ENCODE measurements around the gene TPRN. TPM values are rescaled to one million over a fixed set of nuclear protein-coding genes. Genes with fewer than 3 reads are reported as not detected.

Gene TPRN
- total RNA-seq, 1 experiment from 2014 or later: 37.7 TPM

DNA sequence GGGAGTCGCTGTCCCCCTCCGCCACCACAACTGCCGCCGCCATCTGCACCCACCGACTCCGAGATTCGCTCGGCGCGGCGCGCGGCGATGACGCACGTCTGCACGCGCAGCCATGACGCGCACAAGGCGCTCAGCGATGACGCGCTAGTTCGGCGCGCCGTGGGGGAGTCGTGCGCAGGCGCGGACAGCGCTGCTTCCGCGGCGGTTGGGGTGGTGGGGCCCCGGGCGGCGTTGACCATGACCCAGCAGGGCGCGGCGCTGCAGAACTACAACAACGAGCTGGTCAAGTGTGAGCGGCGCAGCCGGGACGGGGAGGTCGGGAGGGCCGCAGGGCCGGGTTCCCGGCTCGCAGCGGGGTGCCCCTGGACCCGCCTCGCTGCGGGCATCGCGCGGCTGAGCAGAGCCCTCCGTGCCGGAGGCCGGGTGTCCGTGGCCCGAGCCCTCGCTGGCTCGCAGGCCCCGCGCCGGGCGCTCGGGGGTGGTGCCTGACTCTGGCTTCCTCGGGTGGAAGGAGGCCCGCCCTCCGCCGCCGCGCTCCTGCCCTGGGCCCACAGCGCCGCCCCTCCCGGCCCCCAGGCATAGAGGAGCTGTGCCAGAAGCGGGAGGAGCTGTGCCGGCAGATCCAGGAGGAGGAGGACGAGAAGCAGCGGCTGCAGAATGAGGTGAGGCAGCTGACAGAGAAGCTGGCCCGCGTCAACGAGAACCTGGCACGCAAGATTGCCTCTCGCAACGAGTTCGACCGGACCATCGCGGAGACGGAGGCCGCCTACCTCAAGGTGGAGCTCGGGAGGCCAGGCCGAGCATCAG is 11.8 kb downstream of the TPRN start, which contains the start of the genes ANAPC2 and SSNA1:
TSS of gene ANAPC2 (minus strand) at position 71 of the 807 bp plus-strand sequence. CDS start at position 43, 28 bp downstream.
TSS of gene SSNA1 (plus strand) at position 187 of the 807 bp plus-strand sequence. CDS start at position 238, 51 bp downstream.
- Mint-ChIP-seq H3K4me1 (ENCODE audit: low read depth, unreplicated experiment) (peaks cover 20% of the 10 kb centered on the region), H3K36me3 (ENCODE audit: insufficient read depth, unreplicated experiment) (peaks cover 43% of the 10 kb centered on the region), H3K27ac (ENCODE audit: unreplicated experiment) (peak within 1 kb of the TSS; percentile 93), H3K4me3 (ENCODE audit: unreplicated experiment) (peak within 1 kb of the TSS; percentile 98), H3K27me3 (ENCODE audit: insufficient read depth, unreplicated experiment) (no peaks in the 10 kb centered on the region), H3K9me3 (ENCODE audit: unreplicated experiment) (no peaks in the 10 kb centered on the region)
- intact Hi-C loops (cut with micrococcal nuclease; ENCODE audit: unreplicated experiment): loop anchor here (1.0 to 2.0 kb wide), 3 partner anchors 12 to 38 kb away; partner anchors contain the start of genes RNF224 and TPRN
- CTCF ChIA-PET: interaction anchor here (0.5 to 3.0 kb wide), 23 partner anchors 10 to 160 kb away, joined by 3 to 22 read pairs (median 6); partner anchors contain the start of genes LRRC26, MAN1B1, RNF224 and SAPCD2
- H3K9me3 ChIP-seq: no peaks in the 10 kb centered on the region
- peaks cover 16% of the 10 kb centered on the region for H3K4me1 ChIP-seq
- POLR2A ChIA-PET: interaction anchor here (0.5 to 1.8 kb wide), 19 partner anchors 10 to 460 kb away, joined by 3 to 21 read pairs (median 3); partner anchors contain the start of genes LRRC26, MAN1B1, NELFB and RNF208
- peak within 1 kb of the TSS; percentile 96 for H3K4me3 ChIP-seq (ENCODE audit: low read depth, low read length)
- TF ChIP-seq, protein P1, sequence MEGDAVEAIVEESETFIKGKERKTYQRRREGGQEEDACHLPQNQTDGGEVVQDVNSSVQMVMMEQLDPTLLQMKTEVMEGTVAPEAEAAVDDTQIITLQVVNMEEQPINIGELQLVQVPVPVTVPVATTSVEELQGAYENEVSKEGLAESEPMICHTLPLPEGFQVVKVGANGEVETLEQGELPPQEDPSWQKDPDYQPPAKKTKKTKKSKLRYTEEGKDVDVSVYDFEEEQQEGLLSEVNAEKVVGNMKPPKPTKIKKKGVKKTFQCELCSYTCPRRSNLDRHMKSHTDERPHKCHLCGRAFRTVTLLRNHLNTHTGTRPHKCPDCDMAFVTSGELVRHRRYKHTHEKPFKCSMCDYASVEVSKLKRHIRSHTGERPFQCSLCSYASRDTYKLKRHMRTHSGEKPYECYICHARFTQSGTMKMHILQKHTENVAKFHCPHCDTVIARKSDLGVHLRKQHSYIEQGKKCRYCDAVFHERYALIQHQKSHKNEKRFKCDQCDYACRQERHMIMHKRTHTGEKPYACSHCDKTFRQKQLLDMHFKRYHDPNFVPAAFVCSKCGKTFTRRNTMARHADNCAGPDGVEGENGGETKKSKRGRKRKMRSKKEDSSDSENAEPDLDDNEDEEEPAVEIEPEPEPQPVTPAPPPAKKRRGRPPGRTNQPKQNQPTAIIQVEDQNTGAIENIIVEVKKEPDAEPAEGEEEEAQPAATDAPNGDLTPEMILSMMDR (IDR thresholded peaks at IDR 0.05; ENCODE audit: insufficient read depth in 1 of 2, low read depth in 1 of 2, low read length in 1 of 2, severe bottlenecking in 1 of 2, unreplicated experiment in 1 of 2): peak; percentile 38 to 56
- peaks cover 3% of the 10 kb centered on the region for H3K36me3 ChIP-seq (ENCODE audit: control insufficient read depth, insufficient read depth, low read length)
- no peaks in the 10 kb centered on the region for H3K27me3 ChIP-seq (replicated peaks; ENCODE audit: control insufficient read depth, insufficient read depth, low read length)
- peak; percentile 93 to 97 for DNase-seq
- BruUV-seq (replicated peaks): TSS peak; percentile 85

DNA sequence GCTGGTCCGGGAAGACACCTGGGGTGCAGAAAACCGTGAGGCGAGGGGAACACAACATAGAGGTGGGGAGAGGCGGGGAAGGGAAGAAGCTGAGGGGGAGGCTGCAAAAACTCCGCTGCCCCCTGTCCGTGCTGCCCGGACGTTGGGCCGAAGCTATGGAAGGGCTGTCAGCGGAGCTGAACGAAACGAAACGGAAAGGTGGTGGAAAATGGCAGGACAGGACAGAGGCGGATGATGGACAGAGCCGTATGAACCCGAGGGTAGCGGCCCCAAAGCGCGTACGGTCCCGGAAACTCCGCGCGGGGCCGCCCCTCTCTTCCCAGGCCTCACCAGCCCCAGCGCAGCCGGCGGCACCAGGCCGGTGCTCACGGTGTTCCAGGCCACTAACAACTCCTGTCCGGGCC is 12.5 kb downstream of the TPRN start:
- H3K4me3 Mint-ChIP-seq (ENCODE audit: unreplicated experiment): peak overlapping the region; percentile 98
- Histone ChIP-seq H3K36me3 (ENCODE audit: control insufficient read depth, insufficient read depth, low read length) (peaks cover 5% of the 10 kb centered on the region), H3K4me1 (peaks cover 16% of the 10 kb centered on the region), H3K27me3 (replicated peaks; ENCODE audit: control insufficient read depth, insufficient read depth, low read length) (no peaks in the 10 kb centered on the region), H3K4me3 (ENCODE audit: low read depth, low read length) (peak overlapping the region; percentile 96), H3K9me3 (no peaks in the 10 kb centered on the region)
- POLR2A ChIA-PET: interaction anchor here (0.5 to 1.8 kb wide), 7 partner anchors 12 to 459 kb away, joined by 3 to 21 read pairs (median 4); partner anchors contain the start of genes RNF208, SAPCD2 and TPRN
- H3K36me3 Mint-ChIP-seq (ENCODE audit: insufficient read depth, unreplicated experiment): peaks cover 49% of the 10 kb centered on the region
- CTCF ChIA-PET: interaction anchor here (0.5 to 3.0 kb wide), 11 partner anchors 10 to 124 kb away, joined by 3 to 22 read pairs (median 9); partner anchors contain the start of genes LRRC26, RNF224, SAPCD2 and TPRN
- H3K27me3 Mint-ChIP-seq (ENCODE audit: insufficient read depth, unreplicated experiment): no peaks in the 10 kb centered on the region
- TSS peak; percentile 67 for BruUV-seq (replicated peaks)
- peak overlapping the region; percentile 93 for H3K27ac Mint-ChIP-seq (ENCODE audit: unreplicated experiment)
- H3K4me1 Mint-ChIP-seq (ENCODE audit: low read depth, unreplicated experiment): peaks cover 20% of the 10 kb centered on the region
- TF ChIP-seq, protein P1 (IDR thresholded peaks at IDR 0.05; ENCODE audit: insufficient read depth in 1 of 2, low read depth in 1 of 2, low read length in 1 of 2, severe bottlenecking in 1 of 2, unreplicated experiment in 1 of 2): no peak
- no peaks in the 10 kb centered on the region for H3K9me3 Mint-ChIP-seq (ENCODE audit: unreplicated experiment)
- DNase-seq: no peak
- intact Hi-C loops (cut with micrococcal nuclease; ENCODE audit: unreplicated experiment): loop anchor here (1.0 to 2.0 kb wide), 2 partner anchors 38 to 39 kb away; partner anchors contain the start of gene RNF224

DNA sequence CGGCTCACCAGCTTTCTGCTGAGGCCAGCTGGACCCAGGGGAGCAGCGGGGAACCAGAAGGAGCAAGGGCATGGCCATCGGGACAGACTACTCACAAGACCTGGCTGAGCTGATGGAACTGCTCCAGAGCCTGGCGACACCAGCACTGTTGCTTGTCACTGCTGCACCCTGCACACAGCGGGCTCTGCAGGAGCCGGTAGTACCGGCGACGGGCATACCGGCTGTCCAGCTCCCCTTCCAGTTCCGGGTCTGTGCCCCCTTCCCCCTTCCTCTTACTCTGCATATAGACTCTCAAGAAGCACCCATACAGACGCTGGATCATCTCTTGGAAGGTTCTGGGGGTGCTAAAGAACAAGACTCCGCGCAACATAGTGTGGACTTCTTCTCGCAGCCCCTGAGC is 13.2 kb downstream of the TPRN start:
- intact Hi-C loops (cut with micrococcal nuclease; ENCODE audit: unreplicated experiment): no loop called here
- H3K9me3 Mint-ChIP-seq (ENCODE audit: unreplicated experiment): no peaks in the 10 kb centered on the region
- no peaks in the 10 kb centered on the region for H3K9me3 ChIP-seq
- ChIA-PET POLR2A (interaction anchor here (0.5 to 0.7 kb wide), 2 partner anchors 141 kb away, joined by 3 to 4 read pairs; no protein-coding TSS in a partner anchor), CTCF (interaction anchor here (1.0 kb wide), 1 partner anchor 40 kb away, joined by 3 read pairs; the partner anchor contains the start of gene RNF224)
- H3K27me3 Mint-ChIP-seq (ENCODE audit: insufficient read depth, unreplicated experiment): no peaks in the 10 kb centered on the region
- H3K27ac Mint-ChIP-seq (ENCODE audit: unreplicated experiment): peak overlapping the region; percentile 93
- H3K4me1 Mint-ChIP-seq (ENCODE audit: low read depth, unreplicated experiment): peaks cover 20% of the 10 kb centered on the region
- H3K4me3 ChIP-seq (ENCODE audit: low read depth, low read length): peak overlapping the region; percentile 96
- no peak for DNase-seq
- TF ChIP-seq, protein P1 (IDR thresholded peaks at IDR 0.05; ENCODE audit: insufficient read depth in 1 of 2, low read depth in 1 of 2, low read length in 1 of 2, severe bottlenecking in 1 of 2, unreplicated experiment in 1 of 2): no peak
- no peaks in the 10 kb centered on the region for H3K27me3 ChIP-seq (replicated peaks; ENCODE audit: control insufficient read depth, insufficient read depth, low read length)
- H3K4me1 ChIP-seq: peaks cover 16% of the 10 kb centered on the region
- peaks cover 5% of the 10 kb centered on the region for H3K36me3 ChIP-seq (ENCODE audit: control insufficient read depth, insufficient read depth, low read length)
- peak overlapping the region; percentile 98 for H3K4me3 Mint-ChIP-seq (ENCODE audit: unreplicated experiment)
- no TSS peak for BruUV-seq (replicated peaks)
- H3K36me3 Mint-ChIP-seq (ENCODE audit: insufficient read depth, unreplicated experiment): peaks cover 53% of the 10 kb centered on the region
